K562 (cell line): Measurements from ENCODE around the gene INTS6. TPM values are rescaled to one million over a fixed set of nuclear protein-coding genes. Genes with fewer than 3 reads are reported as not detected.
A peak's percentile ranks its signal among the peaks of the same experiment; 100 is the strongest.

Experiments
- ID3 ChIP-seq, 2 experiments: fragments of 250-450 bp in 1 of 2; fragments of 450-650 bp in 1 of 2; sonication (Bioruptor Pico) in 1 of 2; IDR thresholded peaks; 2 replicates each; pipeline versions ENCODE4 v1.6.1 to v1.8.0; 2016 to 2021; ENCODE audit warnings: mild to moderate bottlenecking in 2 of 2, moderate library complexity in 2 of 2, missing compliant biosample characterization in 1 of 2, missing genetic modification characterization in 1 of 2
- MCM3 ChIP-seq: fragments of 450-650 bp; IDR thresholded peaks from 2 replicates; pipeline ENCODE4 v1.6.1; 2016
- MGA ChIP-seq: fragments of 450-650 bp; IDR thresholded peaks from 2 replicates; pipeline ENCODE4 v1.6.1; 2016; ENCODE audit warnings: mild to moderate bottlenecking, moderate library complexity
- PML ChIP-seq: IDR thresholded peaks from 2 replicates; pipeline ENCODE4 v1.6.1; 2012; ENCODE audit warnings: low read length, inconsistent platforms
- polyA plus RNA-seq, 8 experiments: library from polyadenylated mRNA; depleted of rRNA in 4 of 8; stranded (reverse) in 5 of 8; unstranded in 3 of 8; fragments of >200 nt; fragmentation: Nextera tagmentation in 2 of 8; fragmentation: Illumina TruSeq in 1 of 8; extraction: Ambion mirVana in 2 of 8; extraction: Trizol in 1 of 8; gene quantifications; 2 replicates each; pipeline versions ENCODE4 v1.2.1 to v1.2.3, GENCODE V29; 2011 to 2014; ENCODE audit warnings: inconsistent platforms in 1 of 8, missing spikeins in 1 of 8
- total RNA-seq, 7 experiments: library from RNA; depleted of rRNA in 6 of 7; stranded (reverse); fragments of >200 nt in 6 of 7; fragmentation: Illumina TruSeq in 2 of 7; extraction: Trizol in 2 of 7; gene quantifications; 2 replicates each; pipeline versions ENCODE4 v1.2.1 to v1.2.3, GENCODE V29; 2011 to 2021; ENCODE audit warnings: low replicate concordance in 1 of 7
- TF ChIP-seq, protein P1 (sequence below), 2 experiments: fragments of 450-650 bp; IDR thresholded peaks; 2 replicates each; pipeline ENCODE4 v1.6.1; 2016; ENCODE audit warnings: mild to moderate bottlenecking in 2 of 2, borderline replicate concordance in 1 of 2, low read depth in 1 of 2, moderate library complexity in 1 of 2

The INTS6 gene
- total and polyA plus RNA-seq, 9 of the 15 experiments (the other 6 are each of a cell fraction or from before 2014, with no cell fraction given), result 3.7 to 29.8 (median 16.1) TPM

GRCh38 chr13:51396352-51396751 is 56.5 kb downstream of the INTS6 start (continued):
- TF ChIP-seq MGA (no peak), PML (no peak), ID3 (CRISPR knock-in tag; IDR thresholded peaks at IDR 0.05) (no peak), ID3 (tag; IDR thresholded peaks at IDR 0.05) (no peak), MCM3 (no peak)
- TF ChIP-seq, protein P1, sequence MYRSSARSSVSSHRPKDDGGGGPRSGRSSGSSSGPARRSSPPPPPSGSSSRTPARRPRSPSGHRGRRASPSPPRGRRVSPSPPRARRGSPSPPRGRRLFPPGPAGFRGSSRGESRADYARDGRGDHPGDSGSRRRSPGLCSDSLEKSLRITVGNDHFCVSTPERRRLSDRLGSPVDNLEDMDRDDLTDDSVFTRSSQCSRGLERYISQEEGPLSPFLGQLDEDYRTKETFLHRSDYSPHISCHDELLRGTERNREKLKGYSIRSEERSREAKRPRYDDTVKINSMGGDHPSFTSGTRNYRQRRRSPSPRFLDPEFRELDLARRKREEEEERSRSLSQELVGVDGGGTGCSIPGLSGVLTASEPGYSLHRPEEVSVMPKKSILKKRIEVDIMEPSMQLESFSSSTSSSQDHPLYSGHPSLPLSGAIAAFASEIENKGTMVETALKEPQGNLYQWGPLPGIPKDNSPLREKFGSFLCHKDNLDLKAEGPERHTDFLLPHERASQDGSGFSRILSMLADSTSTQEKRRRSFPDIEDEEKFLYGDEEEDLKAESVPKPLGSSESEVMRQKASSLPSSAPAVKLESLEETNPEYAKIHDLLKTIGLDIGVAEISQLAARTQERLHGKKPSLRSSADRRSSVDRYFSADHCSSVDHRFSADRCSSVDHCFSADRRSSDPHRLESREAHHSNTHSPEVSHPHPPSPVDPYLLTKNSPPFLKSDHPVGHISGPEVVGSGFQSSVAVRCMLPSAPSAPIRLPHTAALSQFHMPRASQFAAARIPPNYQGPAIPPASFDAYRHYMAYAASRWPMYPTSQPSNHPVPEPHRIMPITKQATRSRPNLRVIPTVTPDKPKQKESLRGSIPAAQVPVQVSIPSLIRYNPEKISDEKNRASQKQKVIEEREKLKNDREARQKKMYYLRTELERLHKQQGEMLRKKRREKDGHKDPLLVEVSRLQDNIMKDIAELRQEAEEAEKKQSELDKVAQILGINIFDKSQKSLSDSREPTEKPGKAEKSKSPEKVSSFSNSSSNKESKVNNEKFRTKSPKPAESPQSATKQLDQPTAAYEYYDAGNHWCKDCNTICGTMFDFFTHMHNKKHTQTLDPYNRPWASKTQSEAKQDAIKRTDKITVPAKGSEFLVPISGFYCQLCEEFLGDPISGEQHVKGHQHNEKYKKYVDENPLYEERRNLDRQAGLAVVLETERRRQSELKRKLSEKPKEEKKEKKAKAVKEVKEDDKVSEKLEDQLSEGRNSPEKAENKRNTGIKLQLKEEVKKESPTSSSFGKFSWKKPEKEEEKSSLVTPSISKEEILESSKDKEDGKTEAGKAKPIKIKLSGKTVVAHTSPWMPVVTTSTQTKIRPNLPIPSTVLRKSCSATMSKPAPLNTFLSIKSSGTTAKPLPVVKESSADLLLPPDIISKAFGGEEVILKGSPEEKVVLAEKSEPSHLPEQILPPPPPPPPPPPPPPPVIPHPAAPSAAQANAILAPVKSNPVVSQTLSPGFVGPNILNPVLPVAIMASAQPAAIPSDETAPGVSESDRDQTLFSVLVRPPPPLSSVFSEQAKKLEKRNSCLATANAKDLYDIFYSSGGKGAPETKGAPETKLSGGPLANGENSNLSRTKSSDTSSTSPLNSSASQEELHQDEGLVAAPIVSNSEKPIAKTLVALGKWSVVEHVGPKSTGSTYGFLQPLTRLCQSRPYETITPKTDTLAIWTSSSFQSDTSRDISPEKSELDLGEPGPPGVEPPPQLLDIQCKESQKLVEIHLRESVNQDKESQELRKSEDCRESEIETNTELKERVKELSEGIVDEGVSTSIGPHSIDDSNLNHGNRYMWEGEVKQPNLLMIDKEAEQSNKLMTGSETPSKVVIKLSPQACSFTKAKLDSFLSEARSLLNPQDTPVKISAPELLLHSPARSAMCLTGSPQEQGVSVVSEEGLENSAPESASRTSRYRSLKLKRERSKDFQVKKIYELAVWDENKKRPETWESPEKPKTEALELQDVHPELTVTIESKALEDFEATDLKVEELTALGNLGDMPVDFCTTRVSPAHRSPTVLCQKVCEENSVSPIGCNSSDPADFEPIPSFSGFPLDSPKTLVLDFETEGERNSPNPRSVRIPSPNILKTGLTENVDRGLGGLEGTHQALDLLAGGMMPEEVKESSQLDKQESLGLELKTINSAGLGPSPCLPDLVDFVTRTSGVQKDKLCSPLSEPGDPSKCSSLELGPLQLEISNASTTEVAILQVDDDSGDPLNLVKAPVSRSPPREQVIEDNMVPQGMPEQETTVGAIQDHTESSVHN (IDR thresholded peaks at IDR 0.05; ENCODE audit: borderline replicate concordance in 1 of 2, low read depth in 1 of 2), result 0 out of 4 replicates have a peak, but pooled peaks of 1 of the 2 experiments have one; percentile 32
